Parathyroid adenoma (tissue), 2 donors: Measurements from ENCODE around the gene NOC2L.

Source experiments
- H2AFZ ChIP-seq: fragments of 300-600 bp; sonication (generic); one replicate; pipeline ENCODE4 v1.7.0; 2017; ENCODE audit warnings: antibody characterized with exemption, mild to moderate bottlenecking
- H3K27ac ChIP-seq: fragments of 300-600 bp; sonication (generic); one replicate; pipeline ENCODE4 v1.7.0; 2017
- H3K27me3 ChIP-seq: fragments of 300-600 bp; sonication (generic); one replicate; pipeline ENCODE4 v1.7.0; 2017; ENCODE audit warnings: low read length; ENCODE audit not compliant: control insufficient read depth, insufficient read depth
- H3K36me3 ChIP-seq: fragments of 300-600 bp; sonication (generic); one replicate; pipeline ENCODE4 v1.7.0; 2017; ENCODE audit warnings: low read length; ENCODE audit not compliant: control insufficient read depth, insufficient read depth
- H3K4me1 ChIP-seq: fragments of 300-600 bp; sonication (generic); one replicate; pipeline ENCODE4 v1.7.0; 2017; ENCODE audit warnings: control low read depth
- H3K4me2 ChIP-seq: fragments of 300-600 bp; sonication (generic); one replicate; pipeline ENCODE4 v1.7.0; 2017; ENCODE audit warnings: low read length
- H3K4me3 ChIP-seq: fragments of 300-600 bp; sonication (generic); one replicate; pipeline ENCODE4 v1.7.0; 2017; ENCODE audit warnings: low read depth, low read length
- H3K79me2 ChIP-seq: fragments of 300-600 bp; sonication (generic); one replicate; pipeline ENCODE4 v1.7.0; 2017; ENCODE audit warnings: control low read depth
- H3K9ac ChIP-seq: fragments of 300-600 bp; sonication (generic); one replicate; pipeline ENCODE4 v1.7.0; 2017; ENCODE audit warnings: mild to moderate bottlenecking
- H3K9me3 ChIP-seq: fragments of 300-600 bp; sonication (generic); one replicate; pipeline ENCODE4 v1.7.0; 2017; ENCODE audit warnings: low read length; ENCODE audit not compliant: control insufficient read depth
- TF ChIP-seq, protein P1 (sequence below): fragments of 300-600 bp; sonication (generic); IDR thresholded peaks from one replicate; pipeline ENCODE4 v1.7.0; 2017; ENCODE audit warnings: antibody characterized with exemption, mild to moderate bottlenecking
- donor health status: primary hyperparathyroidism.

Gene NOC2L

DNA sequence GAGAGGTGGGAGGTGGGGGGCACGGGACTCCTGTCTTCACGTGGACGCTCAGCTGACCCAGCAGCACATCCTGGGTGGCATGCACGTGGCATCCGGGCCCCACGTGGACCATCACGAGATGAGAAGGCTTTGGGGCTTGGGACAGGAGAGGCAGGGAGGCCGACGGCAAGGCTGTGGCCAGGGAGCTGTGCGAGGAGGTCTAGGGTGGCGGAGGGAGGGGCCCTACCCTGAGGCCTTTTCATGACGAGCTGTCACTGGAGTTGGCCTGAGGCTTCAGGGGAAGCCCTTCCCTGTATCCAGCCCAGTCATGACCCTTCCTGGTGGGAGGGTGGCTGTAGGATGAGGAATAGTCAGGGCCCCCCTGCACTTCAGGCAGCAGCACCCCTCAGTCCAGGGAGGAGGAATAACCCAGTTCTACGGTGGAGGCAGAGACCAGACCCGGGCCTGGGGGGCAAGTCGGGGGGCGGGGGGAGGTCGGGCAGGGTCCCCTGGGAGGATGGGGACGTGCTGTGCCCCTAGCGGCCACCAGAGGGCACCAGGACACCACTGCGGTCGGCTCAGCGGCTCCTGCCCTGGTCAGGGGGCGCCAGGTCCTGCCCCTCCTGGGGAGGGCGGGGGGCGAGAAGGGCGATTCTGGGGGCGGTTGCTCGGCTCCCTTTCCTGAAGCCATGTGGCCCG lies 24.9 kb upstream of the NOC2L start:
- H3K9ac ChIP-seq = no peak overlapping the region
- H3K27me3 ChIP-seq = no peaks in the 10 kb centered on the region
- H2AFZ ChIP-seq = no peak overlapping the region
- no peak overlapping the region for H3K4me3 ChIP-seq
- H3K79me2 ChIP-seq = no peaks in the 10 kb centered on the region
- no peaks in the 10 kb centered on the region for H3K36me3 ChIP-seq
- H3K4me1 ChIP-seq = no peaks in the 10 kb centered on the region
- H3K27ac ChIP-seq = no peak overlapping the region
- H3K4me2 ChIP-seq = peak overlapping the region; percentile 81
- TF ChIP-seq, protein P1, sequence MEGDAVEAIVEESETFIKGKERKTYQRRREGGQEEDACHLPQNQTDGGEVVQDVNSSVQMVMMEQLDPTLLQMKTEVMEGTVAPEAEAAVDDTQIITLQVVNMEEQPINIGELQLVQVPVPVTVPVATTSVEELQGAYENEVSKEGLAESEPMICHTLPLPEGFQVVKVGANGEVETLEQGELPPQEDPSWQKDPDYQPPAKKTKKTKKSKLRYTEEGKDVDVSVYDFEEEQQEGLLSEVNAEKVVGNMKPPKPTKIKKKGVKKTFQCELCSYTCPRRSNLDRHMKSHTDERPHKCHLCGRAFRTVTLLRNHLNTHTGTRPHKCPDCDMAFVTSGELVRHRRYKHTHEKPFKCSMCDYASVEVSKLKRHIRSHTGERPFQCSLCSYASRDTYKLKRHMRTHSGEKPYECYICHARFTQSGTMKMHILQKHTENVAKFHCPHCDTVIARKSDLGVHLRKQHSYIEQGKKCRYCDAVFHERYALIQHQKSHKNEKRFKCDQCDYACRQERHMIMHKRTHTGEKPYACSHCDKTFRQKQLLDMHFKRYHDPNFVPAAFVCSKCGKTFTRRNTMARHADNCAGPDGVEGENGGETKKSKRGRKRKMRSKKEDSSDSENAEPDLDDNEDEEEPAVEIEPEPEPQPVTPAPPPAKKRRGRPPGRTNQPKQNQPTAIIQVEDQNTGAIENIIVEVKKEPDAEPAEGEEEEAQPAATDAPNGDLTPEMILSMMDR = peak; percentile 67
- H3K9me3 ChIP-seq = no peaks in the 10 kb centered on the region

DNA sequence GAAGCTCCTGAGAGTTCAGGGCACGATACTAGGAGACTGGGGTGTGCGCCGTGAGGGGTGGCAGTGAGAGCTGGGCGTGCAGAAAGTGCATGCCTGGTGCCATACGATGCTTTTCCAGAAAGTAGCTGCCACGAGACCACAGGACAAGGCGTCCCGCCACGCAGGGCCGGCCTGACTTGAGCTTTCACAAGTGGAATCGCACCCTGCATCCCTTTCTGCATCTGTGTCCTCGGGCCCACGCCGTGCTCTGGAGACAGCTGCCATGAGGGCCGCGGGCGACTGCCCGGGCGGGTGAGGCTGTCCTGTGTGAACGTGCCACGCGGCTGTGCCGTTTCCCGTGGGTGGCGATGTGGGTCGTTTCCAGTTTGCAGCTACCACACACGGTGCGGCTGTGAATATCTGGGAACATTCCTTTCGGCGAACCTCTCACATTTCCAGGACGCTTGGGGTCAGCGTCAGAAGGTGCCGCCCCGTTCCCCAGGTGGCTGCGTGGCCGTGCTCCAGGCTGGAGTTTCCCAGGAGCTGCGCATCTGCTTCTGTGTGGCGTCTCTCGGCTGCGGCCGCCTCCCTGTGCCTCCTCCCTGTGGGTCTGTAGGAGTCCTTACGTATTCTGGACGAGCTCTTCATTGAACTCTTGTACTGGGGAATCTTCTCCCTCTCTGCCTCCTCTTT lies 23.8 kb upstream of the NOC2L start:
- no peaks in the 10 kb centered on the region for H3K27me3 ChIP-seq
- no peak overlapping the region for H3K4me3 ChIP-seq

DNA sequence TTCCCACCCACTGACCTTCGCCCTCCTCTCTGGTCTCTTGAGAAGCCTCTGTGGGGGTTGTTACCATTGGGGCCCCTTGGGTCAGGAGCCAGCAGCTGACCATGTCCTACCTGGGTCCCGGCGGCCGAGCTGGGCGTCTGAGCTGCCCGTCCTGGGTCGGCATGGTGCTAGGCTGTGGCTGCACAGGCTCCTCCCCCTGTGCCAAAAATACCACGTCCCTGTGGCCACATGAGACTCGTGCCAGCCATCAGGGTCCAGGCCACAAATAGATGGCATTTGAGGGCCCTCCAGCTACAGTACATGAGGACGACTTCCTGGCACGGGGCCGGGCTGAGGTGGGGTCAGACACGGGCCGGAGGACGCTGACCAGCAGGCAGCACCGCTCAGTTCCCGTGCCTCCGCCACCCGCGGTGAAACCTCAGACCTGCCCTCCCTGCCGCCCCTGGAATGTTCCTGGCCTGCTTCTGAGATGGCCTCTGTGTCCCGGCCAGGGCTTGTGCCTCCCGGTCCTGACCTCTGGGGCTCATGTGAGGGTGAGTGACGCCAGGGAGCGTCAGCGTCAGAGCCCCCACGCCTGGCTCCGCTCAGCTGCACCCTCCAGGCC lies 23.0 kb upstream of the NOC2L start, which contains the start of gene PERM1:
PERM1 (minus strand) TSS at position 139 of the 604 bp plus-strand sequence. CDS start 1,064 bp downstream, outside the sequence.
- Histone ChIP-seq H3K4me1 (no peaks in the 10 kb centered on the region), H3K79me2 (no peaks in the 10 kb centered on the region), H3K9me3 (no peaks in the 10 kb centered on the region), H3K27ac (no peak within 1 kb of the TSS), H3K27me3 (no peaks in the 10 kb centered on the region), H3K36me3 (no peaks in the 10 kb centered on the region), H3K4me3 (no peak within 1 kb of the TSS), H3K9ac (no peak within 1 kb of the TSS), H2AFZ (no peak within 1 kb of the TSS), H3K4me2 (no peak within 1 kb of the TSS)
- TF ChIP-seq, protein P1 = no peak

More for the DNA sequence above, 23.8 kb upstream of the NOC2L start:
- no peaks in the 10 kb centered on the region for H3K36me3 ChIP-seq
- H3K9me3 ChIP-seq = no peaks in the 10 kb centered on the region
- no peak overlapping the region for H2AFZ ChIP-seq
- TF ChIP-seq, protein P1 = no peak
- no peaks in the 10 kb centered on the region for H3K4me1 ChIP-seq
- H3K9ac ChIP-seq = no peak overlapping the region
- H3K79me2 ChIP-seq = no peaks in the 10 kb centered on the region
- H3K4me2 ChIP-seq = no peak overlapping the region
- no peak overlapping the region for H3K27ac ChIP-seq

DNA sequence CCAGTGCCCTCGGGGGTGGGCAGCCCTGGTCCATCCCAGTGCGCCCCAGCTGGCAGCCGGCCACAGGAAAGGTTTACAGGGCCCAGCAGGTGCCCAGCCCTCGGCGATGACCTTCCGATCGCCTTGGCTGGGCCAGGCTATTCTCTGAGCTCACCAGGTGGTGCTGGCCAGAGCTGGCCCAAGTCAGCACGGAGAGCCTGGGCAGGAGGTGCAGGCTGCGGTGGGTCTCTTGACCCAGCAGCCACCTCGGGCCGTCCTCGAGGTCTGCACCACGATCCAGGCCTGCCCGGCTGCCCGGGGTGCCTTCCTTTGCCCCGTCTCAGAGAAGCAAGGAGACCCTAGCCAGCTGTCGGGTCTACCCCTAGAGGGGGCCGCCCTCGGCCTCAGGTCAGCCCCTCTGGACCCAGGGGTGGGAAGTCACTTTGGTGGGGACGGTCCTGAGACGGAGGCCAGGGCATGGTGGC lies 22.5 kb upstream of the NOC2L start:
- Histone ChIP-seq H3K4me3 (no peak overlapping the region), H3K9me3 (no peaks in the 10 kb centered on the region), H3K36me3 (no peaks in the 10 kb centered on the region), H3K9ac (no peak overlapping the region), H3K79me2 (no peaks in the 10 kb centered on the region), H2AFZ (no peak overlapping the region), H3K4me1 (no peaks in the 10 kb centered on the region), H3K27me3 (no peaks in the 10 kb centered on the region), H3K4me2 (no peak overlapping the region), H3K27ac (no peak overlapping the region)
- TF ChIP-seq, protein P1 = no peak
